CD4-positive, alpha-beta T cell treated with Interleukin-12 subunit alpha and Interleukin-12 subunit beta, for 1 hour (primary cell): ENCODE measurements around the gene COL27A1.
"Not testable (repeated sequence)": the region's sequence is repeated elsewhere in the genome, so short reads cannot be mapped to it uniquely, and the experiment has no call there.

ENCODE experiments used
- DNase-seq: peaks from one replicate; pipeline ENCODE4 v3.0.0-alpha.2; 2020

Gene COL27A1

DNA sequence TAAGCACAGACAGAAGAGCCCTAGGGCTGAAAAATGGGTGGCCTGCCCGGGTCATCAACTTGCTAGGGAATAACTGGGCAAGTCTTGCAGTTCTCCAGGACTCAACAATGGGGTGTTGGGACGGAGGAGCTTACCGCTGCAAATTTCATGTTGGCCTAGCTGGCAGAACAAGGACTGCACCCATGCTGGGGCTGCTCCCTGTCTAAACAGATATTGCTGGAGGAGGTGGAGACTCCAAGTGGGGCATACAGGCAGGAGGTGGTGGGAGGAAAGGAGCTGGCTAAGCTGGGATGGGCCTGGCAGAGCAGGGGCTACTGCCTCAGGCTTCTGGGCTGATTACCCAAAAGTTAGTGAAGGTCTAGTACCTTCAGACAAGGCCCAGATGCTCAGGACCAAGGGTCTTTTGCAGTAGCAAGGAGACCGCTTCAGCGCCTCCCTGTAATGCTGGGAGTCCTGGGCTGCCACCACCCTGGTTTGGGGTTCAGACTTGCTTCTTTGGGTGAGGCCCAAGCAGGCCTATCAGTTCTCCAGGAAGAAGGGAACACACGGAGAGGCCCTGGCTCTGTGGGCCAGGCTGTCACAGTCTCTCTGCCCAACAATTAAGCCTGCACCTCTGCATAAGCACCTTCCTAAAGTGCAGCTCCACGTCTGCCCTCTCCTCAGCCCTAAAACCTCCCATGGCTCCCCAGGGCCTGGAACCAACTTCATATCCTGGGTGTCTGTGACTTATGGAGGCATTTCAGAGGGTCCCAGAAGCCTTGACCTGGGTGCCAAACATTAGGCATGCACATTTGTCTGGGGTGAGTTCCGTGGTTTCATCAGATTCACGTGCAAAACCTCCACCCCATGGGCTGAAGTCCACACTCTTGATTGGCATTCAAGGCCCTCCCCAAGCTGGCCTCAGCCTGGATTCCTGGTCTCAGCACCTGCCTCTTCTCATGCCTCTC lies 32.0 kb upstream of the COL27A1 start:
- DNase-seq = no peak

DNA sequence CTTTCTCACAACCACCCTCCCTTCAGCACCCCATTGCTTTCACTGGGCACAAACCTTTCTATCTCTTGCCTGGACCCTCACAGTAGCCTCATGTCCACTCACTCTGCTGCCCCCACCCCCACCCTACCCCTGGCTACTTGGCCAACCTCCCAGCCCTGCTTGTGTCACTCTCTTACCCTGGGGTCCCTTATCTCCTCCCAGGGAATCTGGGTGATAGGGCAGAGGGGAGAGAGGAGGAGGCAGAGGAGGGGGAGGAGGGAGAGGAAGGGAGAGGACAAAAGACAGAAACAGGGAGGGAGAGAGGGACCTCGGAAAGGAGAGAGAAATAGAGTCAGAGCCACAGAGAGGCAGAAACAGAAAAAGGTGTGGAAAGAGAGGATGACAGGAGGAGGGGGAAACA lies 31.2 kb upstream of the COL27A1 start:
- DNase-seq = no peak

DNA sequence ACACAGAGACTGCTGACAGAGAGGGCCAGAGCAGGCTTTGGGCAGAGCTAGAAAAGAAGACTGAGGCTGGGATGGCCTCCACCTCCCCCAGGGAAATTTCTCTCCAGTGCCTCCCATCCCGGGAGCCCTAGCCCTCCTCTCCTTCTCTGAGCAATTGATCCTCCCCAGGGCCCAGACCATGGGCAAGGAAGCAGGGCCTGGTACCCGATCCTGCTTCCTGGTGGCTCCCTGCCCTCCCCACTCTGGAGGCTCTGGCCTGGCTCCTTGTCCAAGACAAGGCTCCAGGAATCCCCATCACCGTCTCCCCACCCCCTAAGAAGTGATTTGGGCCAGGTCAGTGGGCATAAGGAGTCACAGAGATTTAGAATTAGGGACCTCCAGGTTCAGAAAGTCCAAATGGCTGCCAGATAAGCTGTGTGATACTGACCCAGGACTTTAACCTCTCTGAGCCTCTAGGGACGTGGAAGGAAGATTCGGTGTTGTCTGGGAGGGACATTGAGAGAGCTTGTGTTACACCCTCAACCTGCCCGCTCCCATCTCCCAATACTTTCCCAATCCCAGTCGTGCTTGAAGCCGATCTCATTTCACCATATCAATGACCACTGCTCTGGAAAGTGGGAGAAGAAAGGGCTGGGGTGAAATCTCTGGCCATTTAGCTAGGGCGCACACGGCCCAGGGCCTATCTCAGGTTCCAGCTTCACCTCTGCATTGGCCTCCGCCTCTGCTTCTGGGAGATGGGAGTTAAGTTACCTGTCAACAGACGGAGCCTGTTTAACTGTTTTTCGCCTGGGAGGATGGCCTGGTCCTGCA lies 30.5 kb upstream of the COL27A1 start:
- no peak for DNase-seq

DNA sequence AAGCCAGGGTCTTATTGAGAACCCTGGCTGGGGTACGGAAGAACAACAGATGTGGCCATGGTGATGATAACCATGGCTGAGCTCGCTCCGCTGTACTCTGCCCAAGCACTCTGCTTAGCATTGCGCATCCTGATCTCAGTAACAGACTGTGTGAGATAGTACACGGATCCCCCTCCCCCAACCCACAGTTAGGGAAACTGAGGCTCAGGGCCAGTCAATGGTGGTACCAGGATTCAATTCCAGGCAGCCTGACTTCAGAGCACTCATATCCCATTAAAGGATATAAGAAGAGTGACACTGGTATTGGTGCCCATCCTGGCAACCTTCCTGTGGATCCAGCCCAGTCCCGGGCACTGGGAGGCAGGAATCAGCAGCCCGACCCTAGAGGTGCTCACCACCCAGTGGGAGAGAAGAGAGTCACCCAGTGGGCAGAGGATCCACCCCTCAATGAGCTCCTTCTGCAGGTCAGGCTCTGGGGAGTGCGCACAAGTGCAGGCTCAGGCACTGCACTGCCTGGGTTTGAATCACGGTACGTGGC lies 29.8 kb upstream of the COL27A1 start:
- no peak for DNase-seq

DNA sequence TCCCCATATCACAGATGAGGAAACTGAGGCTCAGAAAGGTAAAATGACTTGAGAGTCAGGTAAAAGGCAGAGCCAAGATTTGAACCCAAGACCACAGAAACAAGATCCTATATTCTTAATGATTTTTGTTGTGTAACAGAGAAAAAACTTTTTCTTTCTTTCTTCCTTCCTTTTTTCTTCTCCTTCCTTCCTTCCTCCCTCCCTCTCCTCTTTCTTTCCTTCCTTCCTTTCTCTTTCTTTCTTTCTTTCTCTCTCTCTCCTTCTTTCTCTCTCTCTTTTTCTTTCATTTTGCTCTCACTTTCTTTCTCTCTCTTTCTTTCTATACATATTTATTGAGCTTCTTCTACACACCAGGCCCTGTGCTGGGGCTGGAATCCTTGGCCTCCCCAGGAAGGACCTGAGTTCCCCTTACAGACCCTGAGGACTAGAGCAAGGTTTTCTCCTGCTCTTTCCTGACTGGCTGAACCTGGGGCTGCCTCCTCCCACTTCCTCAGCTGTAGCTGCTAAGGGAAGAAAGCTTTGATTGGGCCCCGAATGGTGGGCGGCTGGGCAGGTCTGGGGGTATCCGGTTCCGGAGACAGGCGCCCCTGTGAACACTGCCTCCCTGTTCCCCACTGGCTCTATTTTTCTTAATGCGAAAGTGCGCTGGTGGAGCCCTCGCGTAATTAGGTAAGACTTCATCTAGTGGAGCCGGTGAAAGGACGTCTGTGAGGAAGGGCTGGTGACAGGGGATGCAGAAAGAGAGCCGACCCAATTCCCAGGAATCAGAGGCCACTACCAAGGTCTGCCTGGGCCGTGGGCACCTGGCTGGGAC lies 28.9 kb upstream of the COL27A1 start:
- DNase-seq = no peak

DNA sequence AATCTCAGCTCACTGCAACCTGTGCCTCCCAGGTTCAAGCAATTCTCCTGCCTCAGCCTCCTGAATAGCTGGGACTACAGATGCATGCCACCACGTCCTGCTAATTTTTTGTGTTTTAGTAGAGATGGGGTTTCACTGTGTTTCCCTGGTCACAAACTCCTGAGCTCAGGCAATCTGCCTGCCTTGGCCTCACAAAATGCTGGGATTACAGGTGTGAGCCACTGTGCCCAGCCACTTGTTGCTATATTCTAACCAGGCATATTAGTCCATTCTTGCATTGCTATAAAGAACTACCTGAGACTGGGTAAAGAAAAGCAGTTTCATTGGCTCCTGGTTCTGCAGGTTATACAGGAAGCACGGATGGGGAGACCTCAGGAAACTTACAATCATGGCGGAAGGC lies 26.6 kb upstream of the COL27A1 start:
- not testable (repeated sequence) for DNase-seq

DNA sequence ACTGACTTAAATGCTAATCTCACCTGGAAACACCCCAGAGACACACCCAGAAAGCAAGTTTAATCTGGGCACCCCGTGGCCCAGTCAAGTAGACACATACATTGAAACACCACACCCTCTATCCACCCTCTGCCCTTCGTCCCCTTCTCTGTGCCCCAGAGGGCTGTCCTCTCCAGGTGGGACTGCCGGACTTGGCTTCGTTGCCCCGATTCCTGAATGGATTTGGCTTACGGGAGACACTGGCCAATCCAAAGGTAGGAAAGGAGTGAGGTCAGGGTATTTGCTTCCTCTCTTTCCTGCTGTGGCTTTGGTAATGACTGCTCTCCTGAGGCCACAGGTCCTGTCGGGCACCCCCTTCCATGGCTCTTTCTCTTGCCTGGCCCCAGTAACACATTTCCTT lies 25.2 kb upstream of the COL27A1 start:
- no peak for DNase-seq

DNA sequence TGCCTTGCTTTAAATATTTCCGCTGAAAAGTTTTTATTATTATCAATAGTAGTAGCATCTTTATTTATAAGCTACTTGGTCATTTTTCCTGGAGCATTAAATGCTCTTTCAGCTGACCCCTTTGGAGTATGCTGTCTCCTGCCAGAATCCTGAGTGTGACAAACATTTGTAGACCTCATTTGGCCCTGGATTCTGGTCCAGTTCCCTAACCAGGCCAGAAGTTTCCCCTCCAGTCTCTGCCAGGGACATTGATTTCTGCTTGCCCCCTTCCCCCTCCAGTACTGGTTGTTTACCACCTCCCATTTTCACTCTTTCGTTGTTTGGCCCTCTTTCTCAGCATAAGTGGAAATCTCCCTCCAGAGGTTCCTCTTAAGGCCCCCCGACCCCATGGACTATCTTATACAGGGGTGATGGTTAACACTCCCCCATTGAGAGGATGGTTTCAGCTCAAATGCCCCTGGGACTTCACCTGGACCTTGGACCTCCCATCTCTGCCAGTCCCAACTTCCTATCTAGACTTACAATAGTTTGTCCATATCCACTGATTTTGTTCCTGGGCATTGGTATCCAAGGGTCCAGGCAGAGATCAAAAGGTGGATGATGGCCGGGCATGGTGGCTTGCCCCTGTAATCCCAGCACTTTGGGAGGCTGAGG lies 24.6 kb upstream of the COL27A1 start:
- no peak for DNase-seq

DNA sequence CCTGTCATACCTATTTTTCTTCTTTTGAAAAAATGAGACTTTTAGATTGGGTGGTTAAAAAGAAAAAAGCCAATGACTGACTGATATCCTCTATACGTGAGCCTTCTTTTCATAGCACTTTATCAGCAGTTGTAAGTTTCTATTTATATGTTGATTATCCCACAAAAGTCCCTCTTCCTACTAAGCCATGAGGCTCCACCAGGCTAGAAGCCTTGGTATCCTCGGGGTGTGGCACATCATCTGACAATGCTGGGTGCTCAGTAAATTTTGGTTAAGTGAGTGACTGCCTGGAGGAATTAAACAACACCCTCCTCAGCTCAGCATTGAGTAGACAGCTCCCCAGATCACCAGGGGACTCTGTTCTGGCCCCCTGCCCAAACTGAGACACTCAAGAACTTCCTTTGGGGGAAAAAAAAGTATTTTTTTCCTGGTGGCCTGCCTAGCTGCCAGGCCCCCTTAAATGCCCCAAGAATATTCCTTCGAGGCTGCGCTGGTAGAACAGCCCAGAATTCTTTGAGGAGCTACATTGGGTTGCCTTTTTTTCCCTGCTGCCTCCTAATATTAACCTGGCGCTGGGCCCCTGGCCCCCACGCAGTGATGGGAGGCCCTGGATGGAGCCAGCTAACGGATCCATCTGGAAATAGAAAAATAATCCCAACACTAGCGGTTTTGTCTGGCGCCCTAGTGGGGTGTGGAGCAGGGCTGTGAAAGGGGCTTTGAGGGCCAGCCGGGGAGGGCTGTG lies 23.4 kb upstream of the COL27A1 start:
- no peak for DNase-seq

DNA sequence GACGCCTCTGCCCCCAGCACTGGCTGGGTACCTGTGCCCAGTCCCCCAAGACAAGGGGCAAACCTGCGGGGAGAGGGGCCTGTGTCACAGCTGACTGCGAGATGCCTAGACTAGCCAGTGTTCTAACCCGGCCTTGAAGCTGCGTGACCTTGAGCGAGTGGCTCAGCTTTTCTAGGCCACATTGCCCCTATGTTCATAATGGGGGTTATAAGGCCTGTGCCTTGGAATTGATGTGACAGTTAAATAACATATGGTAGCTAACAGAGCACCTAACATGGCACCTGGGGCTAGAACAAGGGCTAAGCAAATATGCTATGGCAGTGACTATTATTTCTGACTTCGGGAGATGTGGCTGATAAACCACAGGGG lies 22.8 kb upstream of the COL27A1 start:
- no peak for DNase-seq

DNA sequence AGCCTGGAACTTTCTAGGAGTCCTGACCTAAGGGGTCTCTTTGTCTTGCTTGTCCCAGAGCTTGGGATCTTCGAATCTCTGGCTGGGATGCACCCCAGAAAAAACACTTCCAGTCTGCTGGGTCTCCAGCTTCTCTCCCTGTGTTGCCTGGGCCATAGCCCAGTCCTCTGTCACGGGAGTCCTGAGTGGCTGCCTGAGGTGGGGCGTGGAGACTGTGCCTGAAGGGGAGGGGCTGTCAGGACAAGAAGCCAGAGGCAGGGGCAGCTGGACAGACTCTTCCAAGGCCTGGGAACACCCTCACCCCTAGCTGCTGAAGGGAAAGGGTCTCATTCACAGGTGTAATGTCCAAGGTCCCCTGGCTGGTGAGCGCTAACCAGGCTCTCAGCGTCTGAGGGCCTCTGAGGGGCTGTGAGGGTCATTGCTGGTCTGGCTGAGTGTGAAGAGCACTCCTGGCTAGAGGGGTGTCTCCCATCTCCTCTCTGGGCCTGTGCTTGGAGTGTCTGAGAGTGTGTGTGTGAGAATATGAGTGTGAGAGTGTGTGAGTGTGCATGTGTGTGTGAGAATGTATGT lies 20.4 kb upstream of the COL27A1 start:
- no peak for DNase-seq

DNA sequence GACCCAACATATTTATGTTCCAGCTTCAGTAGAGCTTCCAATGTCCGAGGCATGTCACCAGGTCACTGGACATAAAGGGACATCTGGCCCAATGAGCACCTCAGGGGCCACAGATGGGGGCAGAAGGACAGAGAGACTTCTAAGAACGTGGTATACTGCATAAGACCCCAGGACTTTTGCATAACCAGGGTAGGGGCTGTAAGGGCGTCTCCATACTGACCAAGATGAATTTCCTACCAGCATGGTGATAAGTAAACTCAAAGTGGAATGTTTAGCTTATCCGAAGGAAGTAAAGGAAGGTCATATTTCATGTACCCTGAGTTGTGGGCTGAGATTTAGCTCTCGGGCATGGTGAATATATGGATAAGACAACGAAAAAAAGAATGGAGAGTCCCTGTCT lies 17.5 kb upstream of the COL27A1 start:
- DNase-seq = no peak

DNA sequence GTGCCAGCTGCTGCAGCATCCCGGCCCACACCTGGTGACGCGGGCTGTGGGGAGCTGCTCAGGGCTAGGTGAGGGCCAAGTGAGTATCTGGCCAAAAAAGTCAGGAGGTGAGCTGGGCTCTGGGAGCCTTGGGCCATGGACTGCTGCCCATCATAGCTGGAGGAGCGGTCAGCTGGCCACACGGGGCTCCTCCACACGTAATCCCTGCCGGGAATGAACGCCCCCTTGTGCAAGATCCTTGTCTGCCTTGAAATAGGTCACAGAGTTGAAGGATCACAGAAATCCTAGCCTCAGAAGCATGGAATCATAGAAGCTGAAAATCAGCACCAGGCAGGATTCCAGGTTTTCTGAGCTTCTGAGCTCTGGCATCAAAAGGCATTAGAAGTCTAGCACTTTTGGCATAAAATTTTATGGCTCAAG lies 16.8 kb upstream of the COL27A1 start:
- no peak for DNase-seq

DNA sequence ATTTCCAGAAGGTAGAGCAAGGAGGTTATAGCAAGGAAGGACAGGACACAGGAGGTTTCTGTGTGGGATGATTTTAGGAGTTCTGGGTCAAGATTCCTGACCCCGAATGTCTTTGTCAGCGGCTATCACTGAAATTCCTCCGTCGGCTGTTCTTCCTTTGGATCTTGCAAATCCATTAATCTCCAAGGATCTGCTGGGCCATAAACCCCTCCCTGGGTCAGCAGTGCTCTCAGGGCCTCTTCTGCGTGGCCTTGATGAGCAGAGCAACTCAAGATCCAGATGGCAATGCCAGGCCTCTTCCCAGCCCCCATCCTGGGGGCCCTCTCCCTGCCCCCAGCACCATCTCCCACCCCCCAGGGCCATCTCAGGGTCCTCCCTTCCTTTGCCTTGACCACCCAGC lies 16.3 kb upstream of the COL27A1 start:
- DNase-seq = no peak

DNA sequence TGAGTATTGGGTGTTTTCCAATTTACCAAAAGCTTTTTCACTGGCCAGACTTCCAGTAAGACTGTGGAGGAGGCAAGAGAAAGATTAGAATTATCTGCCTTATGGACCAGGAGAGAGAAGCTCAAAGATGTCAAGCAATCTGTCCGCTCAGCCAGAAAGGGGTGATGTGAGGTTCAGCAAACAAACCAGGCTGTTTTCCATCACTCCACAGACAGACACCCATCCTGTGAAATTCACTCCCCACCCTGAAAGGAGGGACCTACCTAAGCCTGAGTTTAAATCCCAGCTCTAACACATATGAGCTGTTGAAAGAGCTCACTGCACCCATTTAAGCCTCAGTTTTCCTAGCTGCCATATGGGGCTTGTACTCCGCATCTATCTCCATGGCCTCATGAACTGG lies 14.9 kb upstream of the COL27A1 start:
- DNase-seq = no peak

DNA sequence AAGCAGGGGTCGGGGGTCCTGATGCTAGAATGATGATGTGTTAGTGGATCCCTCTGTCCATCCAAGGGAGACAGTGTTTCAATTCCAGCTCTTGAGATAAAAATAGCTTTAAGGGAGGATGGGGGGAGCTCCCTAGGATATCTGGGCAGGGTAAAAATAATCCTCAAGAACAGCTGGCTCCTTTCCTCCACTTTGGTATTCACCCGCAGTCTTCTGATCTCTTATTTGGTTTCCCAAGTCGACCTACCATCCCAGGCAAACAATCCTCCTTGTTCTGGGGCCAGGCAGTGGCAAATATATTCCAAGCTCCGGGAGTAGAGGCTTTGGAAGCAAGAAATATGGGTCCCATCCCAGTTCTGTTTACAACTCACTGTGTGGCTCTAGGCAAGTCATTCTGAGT lies 14.5 kb upstream of the COL27A1 start:
- DNase-seq = no peak

DNA sequence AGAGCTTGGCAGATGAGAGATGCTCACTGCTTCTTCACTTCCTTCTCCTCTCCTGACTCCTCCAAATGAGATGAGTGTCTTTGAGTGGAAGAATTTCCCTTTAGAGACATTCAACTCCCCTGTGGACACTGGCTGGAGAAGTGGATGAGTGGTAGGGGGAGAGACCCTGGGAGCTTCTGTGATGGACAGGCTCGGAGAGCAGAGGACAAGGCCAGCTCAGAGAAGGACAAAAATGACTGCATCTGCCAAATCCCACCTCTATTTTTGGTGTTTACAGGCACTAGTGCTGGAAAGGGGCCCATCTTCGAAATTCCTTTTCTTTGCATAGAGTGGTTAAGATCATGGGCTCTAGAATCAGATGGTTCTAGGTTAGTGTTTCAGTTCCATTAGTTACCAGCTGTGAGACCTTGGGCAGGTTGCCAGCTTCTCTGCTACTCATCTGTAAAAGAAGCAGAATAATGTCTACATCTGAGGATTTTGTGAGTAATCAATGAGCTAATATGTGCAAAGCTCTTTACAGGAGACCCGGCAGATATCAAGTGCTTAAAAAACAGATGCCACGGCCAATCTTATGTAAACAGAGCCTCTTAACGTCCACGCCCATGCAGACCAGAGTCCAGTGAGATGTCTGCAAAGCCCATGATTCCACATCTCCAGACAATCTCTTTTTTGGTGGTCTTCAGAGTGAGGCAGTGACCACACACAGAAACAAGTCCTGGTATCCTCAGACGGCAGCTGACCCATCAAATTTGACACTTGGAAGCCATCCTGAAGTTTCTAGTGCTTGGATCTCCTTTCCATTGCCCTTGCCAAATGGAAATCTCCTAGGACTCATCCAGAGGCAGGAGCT lies 13.6 kb upstream of the COL27A1 start:
- no peak for DNase-seq

DNA sequence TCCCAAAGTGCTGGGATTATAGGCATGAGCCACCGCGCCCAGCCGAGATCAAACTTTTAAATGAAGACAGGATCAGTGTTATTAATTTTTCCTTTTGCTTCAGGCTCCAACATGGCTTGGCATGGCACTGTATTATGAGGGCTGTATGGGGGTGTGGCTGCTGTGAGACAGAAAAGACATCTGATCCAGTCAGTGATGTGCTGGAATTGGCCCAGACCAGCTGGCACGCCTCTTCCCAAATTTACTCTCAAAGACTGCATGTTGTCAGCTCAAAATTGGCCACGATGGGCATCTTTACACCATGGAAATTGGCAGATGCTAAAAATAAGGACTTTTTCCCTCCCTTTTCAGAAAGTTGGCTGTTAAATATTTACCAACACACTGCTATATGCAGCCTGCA lies 12.1 kb upstream of the COL27A1 start:
- no peak for DNase-seq

DNA sequence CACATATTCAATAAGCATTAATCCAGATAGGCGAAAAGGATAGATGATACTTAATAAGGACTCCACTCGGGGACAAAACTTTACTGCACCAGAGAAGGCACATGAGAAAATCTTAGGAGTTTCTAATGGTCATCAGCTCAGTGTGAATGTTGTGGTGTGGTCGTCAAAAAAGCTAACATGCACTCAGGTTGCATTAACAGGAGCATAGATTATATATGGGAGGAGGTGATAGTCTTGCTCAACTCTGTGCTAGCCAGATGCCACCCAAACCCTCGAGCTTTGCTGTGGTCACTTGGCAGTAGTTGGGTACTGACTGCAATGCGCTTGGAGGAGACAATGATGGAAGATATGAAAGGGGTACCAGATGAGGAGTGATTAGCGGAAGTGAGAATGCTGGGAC lies 8.6 kb upstream of the COL27A1 start:
- no peak for DNase-seq

DNA sequence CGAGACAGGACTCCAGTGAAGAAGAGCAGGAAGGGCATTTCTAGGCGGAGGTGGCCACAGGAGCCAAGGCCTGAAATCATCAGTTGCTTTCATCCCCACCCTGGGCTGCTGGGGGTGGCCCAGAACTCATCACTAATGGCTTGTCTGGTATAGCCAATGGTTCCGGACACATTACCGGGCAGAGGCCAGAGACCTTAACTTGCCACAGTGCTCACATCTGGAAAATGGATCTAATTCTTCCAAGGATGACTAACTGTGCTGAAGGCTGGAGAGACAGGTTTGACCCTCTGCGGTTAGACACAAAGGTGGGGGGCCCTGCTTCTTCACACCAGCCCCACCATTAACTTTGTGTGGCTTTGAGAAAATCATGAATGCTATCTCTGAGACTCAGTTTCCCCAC lies 6.2 kb upstream of the COL27A1 start:
- no peak for DNase-seq
